Fibroblast of the aortic adventitia (primary cell): ENCODE measurements around the gene GPC6. TPM values are rescaled to one million over a fixed set of nuclear protein-coding genes. Genes with fewer than 3 reads are reported as not detected.

Experiments used
- DNase-seq: peaks from one replicate; pipeline ENCODE4 v3.0.0-alpha.2; 2010; ENCODE audit warnings: low read depth
- H3K4me3 ChIP-seq: 2 replicates; pipeline ENCODE4 v1.5.1; 2011; ENCODE audit warnings: low read depth, mild to moderate bottlenecking, control low read depth, low read length, moderate library complexity
- CTCF ChIP-seq: IDR thresholded peaks from 2 replicates; pipeline ENCODE4 v1.5.1; 2011; ENCODE audit warnings: mild to moderate bottlenecking, low read length, control low read depth, inconsistent platforms; ENCODE audit not compliant: insufficient read depth
- total RNA-seq: library from RNA; depleted of rRNA; stranded (reverse); fragments of >200 nt; gene quantifications from 2 replicates; pipeline ENCODE4 v1.2.3, GENCODE V29; 2012; ENCODE audit warnings: low replicate concordance

GPC6 gene
- total RNA-seq, 1 donor = 92.6 TPM

GRCh38 chr13:93227878-93228642 is 1.5 kb downstream of the GPC6 start:
- peak; percentile 75 for TF ChIP-seq CTCF
- DNase-seq = peak; percentile 90
- peak overlapping the region; percentile 87 for H3K4me3 ChIP-seq

DNA sequence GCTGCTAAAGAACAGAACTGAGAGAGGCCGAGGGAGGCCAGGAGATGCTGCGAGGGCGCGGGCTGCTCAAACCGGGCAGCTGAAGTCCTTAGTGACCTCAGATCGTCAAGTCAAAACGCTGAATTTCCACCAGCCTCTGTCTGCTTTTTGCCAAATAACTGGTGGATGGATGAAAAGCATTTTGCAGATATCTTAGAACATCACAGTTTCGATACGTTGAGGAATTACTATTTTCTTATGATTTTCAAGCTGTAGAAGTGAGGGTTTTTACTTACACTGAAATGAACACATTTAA is 2.0 kb downstream of the GPC6 start:
- no peak for DNase-seq
- no peak for TF ChIP-seq CTCF
- H3K4me3 ChIP-seq = peak overlapping the region; percentile 87

- peak; percentile 90 for DNase-seq
- TF ChIP-seq CTCF = no peak
- H3K4me3 ChIP-seq = peak overlapping the region; percentile 87
These were observed 3.8 kb downstream of the GPC6 start for GRCh38 chr13:93230261-93230855.

DNA sequence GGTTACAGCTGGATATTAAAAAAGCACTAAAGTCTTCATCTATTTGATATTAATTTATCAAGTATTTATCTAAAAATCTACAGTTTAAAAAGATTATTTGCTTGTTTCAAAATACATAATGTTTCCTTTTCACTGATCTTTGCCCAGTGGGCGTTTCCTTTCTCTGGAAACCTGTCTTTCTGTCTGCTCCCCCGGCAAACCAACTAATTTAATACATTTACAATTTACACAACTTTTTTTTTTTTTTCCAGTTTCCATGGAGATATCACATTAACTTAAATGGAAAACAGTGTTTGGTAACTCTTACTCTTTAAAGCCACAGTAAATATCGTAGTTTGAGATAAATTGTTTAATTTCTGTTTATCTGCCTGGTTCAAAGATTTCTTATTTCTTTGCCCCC is 5.3 kb downstream of the GPC6 start:
- DNase-seq = no peak
- H3K4me3 ChIP-seq = no peak overlapping the region
- TF ChIP-seq CTCF = no peak

DNA sequence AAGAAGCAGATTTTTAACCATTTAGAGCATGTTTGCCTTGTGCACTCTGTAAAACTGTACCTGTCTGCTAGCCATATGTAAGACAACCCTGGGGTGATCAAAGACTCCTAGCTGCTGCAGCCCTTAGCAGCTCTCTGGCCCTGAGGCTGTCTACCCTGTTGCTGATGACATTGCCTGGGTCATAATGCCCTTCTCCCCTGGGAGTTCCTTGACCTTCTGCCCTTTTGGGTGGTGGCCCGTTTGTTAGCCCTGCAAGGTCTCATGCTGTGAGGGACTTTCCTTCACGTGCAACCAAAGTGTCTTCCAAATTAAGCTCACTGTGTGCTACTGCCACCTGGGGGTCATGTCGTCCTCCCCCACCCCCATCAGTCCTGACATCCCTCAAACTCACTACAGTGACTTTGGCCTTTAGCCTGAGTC is 7.4 kb downstream of the GPC6 start:
- no peak for DNase-seq
- no peak for TF ChIP-seq CTCF
- no peak overlapping the region for H3K4me3 ChIP-seq

GRCh38 chr13:93234459-93234858 is 7.9 kb downstream of the GPC6 start:
- no peak overlapping the region for H3K4me3 ChIP-seq

More at GRCh38 chr13:93234459-93234858, 7.9 kb downstream of the GPC6 start:
- no peak for TF ChIP-seq CTCF
- no peak for DNase-seq
